Measurements from ENCODE around the gene CCDC187. TPM values are rescaled to one million over a fixed set of nuclear protein-coding genes. Genes with fewer than 3 reads are reported as not detected.

Gene CCDC187
- total and polyA plus RNA-seq, 2 of the 4 experiments (the other 2 are of a cell fraction), result not detected

DNA sequence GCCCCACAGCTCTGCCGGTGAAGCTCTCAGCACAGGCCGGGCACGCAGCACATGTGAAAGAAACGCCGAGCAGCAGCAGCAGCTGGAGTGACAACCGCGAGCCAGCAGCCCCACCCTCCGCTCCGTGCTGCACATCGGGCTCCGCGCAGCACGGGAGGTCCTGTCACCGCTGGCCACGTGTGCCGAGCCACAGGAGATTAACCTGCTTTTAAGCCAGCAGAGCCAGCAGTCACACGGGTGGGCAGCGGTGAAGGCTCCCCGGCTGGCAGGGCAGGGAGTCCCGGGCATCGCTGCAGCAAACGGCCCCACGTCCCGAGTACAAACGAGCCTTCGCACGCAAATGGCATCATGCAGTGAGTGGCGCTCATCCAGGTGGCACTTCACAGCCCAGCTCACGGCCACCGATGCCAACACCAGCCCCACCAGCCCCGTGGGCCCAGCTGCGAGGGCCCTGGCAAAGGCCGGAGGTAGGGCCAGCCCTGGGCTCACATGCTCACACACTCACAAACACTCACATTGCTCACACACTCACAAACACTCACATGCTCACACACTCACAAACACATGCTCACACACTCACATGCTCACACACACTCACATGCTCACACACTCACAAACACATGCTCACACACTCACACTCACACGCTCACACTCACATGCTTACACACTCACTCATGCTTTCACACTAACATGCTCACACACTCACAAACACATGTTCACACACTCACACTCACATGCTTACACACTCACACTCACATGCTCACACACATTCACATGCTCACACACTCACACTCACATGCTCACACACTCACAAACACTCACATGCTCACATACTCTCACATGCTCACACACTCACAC lies 11.1 kb downstream of the CCDC187 start:
- H3K4me2 ChIP-seq (ENCODE audit: low read depth, low read length), result no peak overlapping the region
- H3K27ac ChIP-seq (ENCODE audit: insufficient read depth, low read length), result no peak overlapping the region

More for the DNA sequence above, 11.1 kb downstream of the CCDC187 start:
- dilution Hi-C loops (cut with HindIII; ENCODE audit: low sequenced_read_pairs, unreplicated experiment), result no loop called here
- H2AK9ac ChIP-seq (replicated peaks; ENCODE audit: low read depth, low read length, poor library complexity), result no peak overlapping the region
- TF ChIP-seq CHD1 (IDR thresholded peaks at IDR 0.05; ENCODE audit: low read depth, low read length) (no peak), FOS (IDR thresholded peaks at IDR 0.05; ENCODE audit: low read depth, low read length) (no peak), CEBPB (IDR thresholded peaks at IDR 0.05; ENCODE audit: low read depth, low read length) (no peak), RAD21 (IDR thresholded peaks at IDR 0.05; ENCODE audit: low read length) (no peak), MAFK (IDR thresholded peaks at IDR 0.05; ENCODE audit: low read depth, low read length) (no peak), RCOR1 (IDR thresholded peaks at IDR 0.05; ENCODE audit: insufficient replicate concordance, low read length) (no peak), SMC3 (IDR thresholded peaks at IDR 0.05; ENCODE audit: low read depth, low read length) (no peak), POLR2A (IDR thresholded peaks at IDR 0.05; ENCODE audit: low read depth, low read length) (no peak), CTCF (conservative IDR thresholded peaks at IDR 0.05; ENCODE audit: low read depth, low read length) (no peak), USF2 (IDR thresholded peaks at IDR 0.05; ENCODE audit: low read depth, low read length) (no peak)
- TF ChIP-seq, protein P1, sequence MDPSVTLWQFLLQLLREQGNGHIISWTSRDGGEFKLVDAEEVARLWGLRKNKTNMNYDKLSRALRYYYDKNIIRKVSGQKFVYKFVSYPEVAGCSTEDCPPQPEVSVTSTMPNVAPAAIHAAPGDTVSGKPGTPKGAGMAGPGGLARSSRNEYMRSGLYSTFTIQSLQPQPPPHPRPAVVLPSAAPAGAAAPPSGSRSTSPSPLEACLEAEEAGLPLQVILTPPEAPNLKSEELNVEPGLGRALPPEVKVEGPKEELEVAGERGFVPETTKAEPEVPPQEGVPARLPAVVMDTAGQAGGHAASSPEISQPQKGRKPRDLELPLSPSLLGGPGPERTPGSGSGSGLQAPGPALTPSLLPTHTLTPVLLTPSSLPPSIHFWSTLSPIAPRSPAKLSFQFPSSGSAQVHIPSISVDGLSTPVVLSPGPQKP (IDR thresholded peaks at IDR 0.05; ENCODE audit: borderline replicate concordance, low read depth, low read length), result no peak
- ChIA-PET CTCF (no interaction called here), POLR2A (ENCODE audit: unreplicated experiment) (no interaction called here)
- H4K20me1 ChIP-seq (ENCODE audit: insufficient read depth, low read length), result no peaks in the 10 kb centered on the region
- H2BK120ac ChIP-seq (ENCODE audit: low read depth, low read length), result no peak overlapping the region
- no peak overlapping the region for H3K4me3 ChIP-seq (ENCODE audit: insufficient read depth, low read depth, low read length)
- peaks cover 44% of the 10 kb centered on the region for H3K27me3 ChIP-seq (ENCODE audit: control insufficient read depth, insufficient read depth, low read length)
- no peak overlapping the region for H2BK15ac ChIP-seq (ENCODE audit: low read depth, low read length)
- H3K23ac ChIP-seq (ENCODE audit: low read depth, low read length), result no peak overlapping the region
- in situ Hi-C loops (cut with MboI; ENCODE audit: low sequenced_read_pairs), result no loop called here
- H3K9me3 ChIP-seq (ENCODE audit: control insufficient read depth, insufficient read depth, low read length), result no peaks in the 10 kb centered on the region; the same call in 1 of the 2 replicates
- no peak overlapping the region for H4K5ac ChIP-seq (ENCODE audit: low read depth, low read length)
- intact Hi-C loops (cut with micrococcal nuclease), result no loop called here
- no peak overlapping the region for H3K4ac ChIP-seq (ENCODE audit: low read depth, low read length)
- H2BK5ac ChIP-seq (ENCODE audit: low read depth, low read length, poor library complexity, severe bottlenecking), result no peak overlapping the region
- H3K4me1 ChIP-seq (ENCODE audit: control insufficient read depth, insufficient read depth, low read length), result no peaks in the 10 kb centered on the region
- no peak overlapping the region for H2AK5ac ChIP-seq (ENCODE audit: low read depth, low read length)
- no peak overlapping the region for H3K18ac ChIP-seq (ENCODE audit: low read depth, low read length)
- H2BK20ac ChIP-seq (ENCODE audit: low read depth, low read length), result no peak overlapping the region
- no peaks in the 10 kb centered on the region for H3K79me1 ChIP-seq (ENCODE audit: low read depth in 1 of 2, low read length in 2 of 2)
- H3K36me3 ChIP-seq (ENCODE audit: control insufficient read depth, insufficient read depth, low read length), result no peaks in the 10 kb centered on the region
- DNase-seq (no peak), ATAC-seq (ENCODE audit: low read depth) (no peak)
- no peak overlapping the region for H3K9ac ChIP-seq (ENCODE audit: low read depth, low read length)
- no peak overlapping the region for H4K8ac ChIP-seq (ENCODE audit: low read depth in 2 of 2, low read length in 2 of 2)
- BruUV-seq (replicated peaks), result no TSS peak
- no peak overlapping the region for H4K91ac ChIP-seq (ENCODE audit: insufficient read depth, low read depth, low read length)
- peak overlapping the region; percentile 11 for H2AFZ ChIP-seq (replicated peaks; ENCODE audit: low read length, poor library complexity)
- no peak overlapping the region for H3K56ac ChIP-seq (ENCODE audit: extremely low read depth, insufficient read depth, low read length)
- 72% methylated on average over 27 of the region's 34 CpGs; no CpG with 5 or more reads in 1 of the 2 experiments for WGBS, 2 experiments (ENCODE audit: extremely low coverage in 2 of 2, insufficient read length in 1 of 2)
- H3K14ac ChIP-seq (replicated peaks; ENCODE audit: low read depth, low read length), result no peak overlapping the region
- H3K9me1 ChIP-seq (ENCODE audit: insufficient read depth, low read length), result no peaks in the 10 kb centered on the region
